GM12873 (cell line): ENCODE measurements around the gene HMGCL.

ENCODE experiments used
- CTCF ChIP-seq: IDR thresholded peaks from 2 replicates; pipeline ENCODE4 v1.5.1; 2012; ENCODE audit warnings: low read depth, mild to moderate bottlenecking, moderate library complexity, low read length, control low read depth; ENCODE audit not compliant: insufficient read depth; ENCODE audit errors: missing control alignments

The HMGCL gene

DNA sequence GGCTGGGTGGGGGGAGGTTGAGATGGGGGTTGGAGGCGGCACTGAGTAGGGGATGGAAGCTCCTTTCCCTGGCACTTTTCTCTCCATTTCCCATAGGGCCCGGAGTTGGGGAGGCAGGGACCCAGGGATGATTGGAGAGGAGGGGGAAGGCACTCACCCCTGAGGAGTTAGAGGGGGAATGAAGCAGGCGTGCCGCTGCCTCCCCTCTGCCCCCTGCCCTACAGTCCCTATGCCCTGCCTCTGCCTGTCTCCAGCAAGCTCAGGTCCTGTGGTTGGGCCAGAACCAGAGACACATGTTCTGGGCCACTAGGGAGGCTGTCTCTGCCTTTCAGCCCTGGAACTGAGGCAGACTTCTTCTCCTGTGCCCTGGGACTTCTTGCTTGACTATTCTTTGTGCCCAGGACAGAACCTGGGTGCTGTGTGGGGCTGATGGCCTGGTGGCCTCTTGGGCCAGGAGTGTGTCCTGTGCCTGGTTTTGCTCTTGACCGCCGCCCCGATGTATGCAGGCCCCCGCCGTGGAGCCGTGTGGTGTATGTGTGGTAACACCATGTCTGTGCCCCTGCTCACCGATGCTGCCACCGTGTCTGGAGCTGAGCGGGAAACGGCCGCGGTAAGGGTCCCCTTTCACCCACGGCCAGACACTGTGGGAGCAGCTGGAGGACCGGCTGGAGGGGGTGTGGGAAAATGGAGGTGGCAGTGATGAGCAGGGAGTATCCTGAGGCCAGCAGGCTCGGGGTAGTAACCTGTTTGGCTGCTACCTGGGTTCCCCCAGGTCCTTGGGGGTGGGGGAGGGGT is 32.9 kb downstream of the HMGCL start:
- TF ChIP-seq CTCF, result no peak

GRCh38 chr1:23791516-23792047 is 33.6 kb downstream of the HMGCL start:
- TF ChIP-seq CTCF, result no peak

- TF ChIP-seq CTCF, result no peak
These were observed 34.3 kb downstream of the HMGCL start, which contains the start of gene LYPLA2 for GRCh38 chr1:23790696-23791515. Gene LYPLA2, plus strand, starts transcription at chr1:23791145. Its CDS starts 1,538 bp downstream, at chr1:23792683.

DNA sequence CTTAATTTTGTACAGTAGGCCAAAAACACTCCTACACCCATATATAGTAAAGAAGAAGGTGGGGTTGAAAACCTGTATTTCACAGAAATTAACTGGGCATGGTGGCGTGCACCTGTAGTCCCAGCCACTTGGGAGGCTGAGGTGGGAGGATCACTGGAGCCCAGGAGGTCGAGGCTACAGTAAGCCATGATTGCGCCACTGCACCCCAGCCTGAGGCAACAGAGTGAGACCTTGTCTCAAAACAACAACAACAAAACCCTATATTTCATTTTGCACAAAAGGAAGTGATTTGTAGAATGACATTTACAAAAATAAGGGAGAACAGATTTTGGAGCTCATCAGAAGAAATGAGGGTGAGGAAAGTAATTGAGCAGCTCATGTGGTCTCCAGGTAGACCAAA is 36.5 kb downstream of the HMGCL start:
- no peak for TF ChIP-seq CTCF

DNA sequence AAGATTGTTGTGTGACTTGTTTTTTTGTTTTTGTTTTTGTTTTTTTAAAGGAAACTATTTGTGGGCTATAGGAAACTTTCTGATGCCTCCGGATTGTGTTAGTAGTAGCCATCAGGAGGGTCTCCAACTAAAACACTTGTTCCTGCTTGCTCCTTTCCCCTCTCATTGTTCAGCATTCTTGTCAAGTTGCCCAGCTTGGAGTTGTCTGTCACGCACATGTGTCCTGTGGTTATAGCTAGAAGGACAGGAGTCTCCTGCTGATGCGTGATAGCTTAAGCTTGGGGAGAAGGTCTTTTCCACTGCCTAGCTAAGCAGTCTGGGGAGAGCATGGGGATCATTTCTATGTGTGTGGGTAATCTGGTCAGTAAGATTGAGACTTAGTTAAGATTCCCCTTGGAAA is 37.5 kb downstream of the HMGCL start:
- no peak for TF ChIP-seq CTCF

- no peak for TF ChIP-seq CTCF
These were observed 40.4 kb downstream of the HMGCL start for GRCh38 chr1:23784846-23785245.

GRCh38 chr1:23779826-23780371 is 45.3 kb downstream of the HMGCL start:
- TF ChIP-seq CTCF, result no peak
